Epithelial cell of proximal tubule (primary cell): ENCODE measurements around the gene ORC6. TPM values are rescaled to one million over a fixed set of nuclear protein-coding genes. Genes with fewer than 3 reads are reported as not detected.

ENCODE experiments used
- DNase-seq: peaks from one replicate; pipeline ENCODE4 v3.0.0-alpha.2; 2011; ENCODE audit warnings: low read depth
- H3K4me3 ChIP-seq: 2 replicates; pipeline ENCODE4 v1.5.1; 2011; ENCODE audit warnings: low read depth, mild to moderate bottlenecking, low read length
- CTCF ChIP-seq: conservative IDR thresholded peaks from 2 replicates; pipeline ENCODE4 v1.5.1; 2012; ENCODE audit warnings: low read depth, mild to moderate bottlenecking, low read length
- total RNA-seq: library from RNA; depleted of rRNA; stranded (reverse); fragments of >200 nt; gene quantifications from 2 replicates; pipeline ENCODE4 v1.2.3, GENCODE V29; 2015

Gene ORC6
- total RNA-seq, 1 donor from 2014 or later, result 34.1 TPM

DNA sequence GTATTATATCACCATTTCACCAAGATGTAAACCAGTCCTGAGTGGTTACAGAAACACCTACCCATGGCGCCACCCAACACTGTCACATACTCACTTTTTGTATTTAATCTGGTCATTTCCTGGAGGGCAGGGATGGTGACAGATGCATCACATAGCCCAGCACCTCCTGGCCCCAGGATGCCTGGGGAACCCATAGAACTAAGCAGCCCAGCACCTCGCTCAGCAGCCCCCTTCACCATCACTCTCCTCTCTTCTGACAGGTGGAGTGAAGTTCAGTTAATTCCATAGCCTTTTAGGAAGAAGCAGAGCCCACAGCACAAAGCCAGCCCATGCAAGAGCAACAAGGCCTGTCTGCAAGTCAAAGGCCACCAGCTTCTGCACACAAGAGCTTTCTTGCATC lies 31.2 kb downstream of the ORC6 start:
- no peak for DNase-seq
- H3K4me3 ChIP-seq, result no peak overlapping the region
- TF ChIP-seq CTCF, result no peak

- DNase-seq, result no peak
- no peak for TF ChIP-seq CTCF
- H3K4me3 ChIP-seq, result no peak overlapping the region
These were observed 32.4 kb downstream of the ORC6 start for GRCh38 chr16:46721885-46722284.

DNA sequence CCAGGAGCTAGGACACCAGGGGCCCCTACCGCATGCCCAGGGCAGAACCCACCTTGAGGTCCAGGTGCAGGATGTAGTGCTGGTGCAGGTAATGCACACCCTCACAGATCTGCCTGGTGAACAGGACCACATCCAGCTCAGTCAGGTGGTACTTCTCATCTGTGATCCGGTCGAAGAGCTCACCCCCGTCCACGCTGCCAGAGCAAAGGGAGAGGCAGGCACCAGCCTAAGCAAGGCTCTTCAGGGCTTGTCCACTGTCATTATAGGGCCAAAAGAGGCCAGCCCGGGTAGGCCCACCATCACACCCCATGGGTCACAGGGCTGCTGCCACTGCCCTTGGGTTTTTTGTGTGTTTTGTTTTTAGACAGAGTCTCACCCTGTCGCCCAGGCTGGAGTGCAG lies 37.7 kb downstream of the ORC6 start:
- no peak for TF ChIP-seq CTCF
- no peak overlapping the region for H3K4me3 ChIP-seq
- DNase-seq, result no peak

DNA sequence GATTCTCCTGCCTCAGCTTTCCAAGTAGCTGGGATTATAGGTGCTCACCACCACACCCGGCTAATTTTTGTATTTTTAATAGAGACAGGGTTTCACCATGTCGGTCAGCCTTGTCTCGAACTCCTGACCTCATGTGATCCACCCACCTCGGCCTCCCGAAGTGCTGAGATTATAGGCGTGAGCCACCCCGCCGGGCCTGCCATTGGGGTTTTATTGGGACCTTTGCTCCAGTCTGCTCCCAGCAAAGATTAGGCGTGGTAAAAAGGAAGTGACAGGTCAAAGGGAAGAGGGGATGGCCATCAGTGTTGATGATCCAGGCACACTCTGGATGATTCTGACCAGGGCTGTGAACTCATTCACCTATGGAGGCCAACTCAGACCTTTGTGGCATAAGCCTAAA lies 38.2 kb downstream of the ORC6 start:
- DNase-seq, result no peak
- H3K4me3 ChIP-seq, result no peak overlapping the region
- TF ChIP-seq CTCF, result no peak

DNA sequence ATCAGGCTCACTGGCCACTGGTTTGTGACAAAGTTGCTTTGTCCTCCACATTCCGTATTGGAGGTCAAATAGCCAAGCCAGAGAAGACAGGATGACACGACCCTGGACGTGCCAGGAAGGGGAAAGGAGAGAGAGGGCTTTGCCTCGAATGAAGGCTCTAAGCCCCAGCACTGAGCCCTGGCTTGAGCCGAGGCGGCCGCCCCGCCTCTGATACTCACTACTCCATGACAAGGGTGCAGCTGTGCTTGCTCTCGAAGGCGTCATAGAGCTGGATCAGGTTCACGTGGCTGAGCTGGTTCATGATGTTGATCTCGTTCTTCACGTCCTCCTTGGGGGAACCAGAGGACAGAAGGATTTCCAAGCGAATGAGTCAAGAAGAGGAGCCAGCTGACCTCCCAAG lies 39.3 kb downstream of the ORC6 start:
- no peak for DNase-seq
- H3K4me3 ChIP-seq, result no peak overlapping the region
- TF ChIP-seq CTCF, result no peak

GRCh38 chr16:46729326-46729995 lies 40.0 kb downstream of the ORC6 start:
- TF ChIP-seq CTCF, result no peak
- no peak overlapping the region for H3K4me3 ChIP-seq
- no peak for DNase-seq

GRCh38 chr16:46730126-46730525 lies 40.7 kb downstream of the ORC6 start:
- no peak for DNase-seq
- no peak for TF ChIP-seq CTCF
- no peak overlapping the region for H3K4me3 ChIP-seq
